ENCODE measurements around the gene RNF214.
A peak's percentile ranks its signal among the peaks of the same experiment; 100 is the strongest.
"Not testable (repeated sequence)": the region's sequence is repeated elsewhere in the genome, so short reads cannot be mapped to it uniquely, and the experiment has no call there.

RNF214 gene

GRCh38 chr11:117272175-117272574 is 39.7 kb downstream of the RNF214 start:
- not testable (repeated sequence) for H3K4me1 Mint-ChIP-seq, H3K27me3 Mint-ChIP-seq, H3K9me3 Mint-ChIP-seq, H3K27ac Mint-ChIP-seq, H3K4me3 Mint-ChIP-seq
- peaks cover 31% of the 10 kb centered on the region for H3K36me3 Mint-ChIP-seq

- H3K36me3 Mint-ChIP-seq: peaks cover 27% of the 10 kb centered on the region
- no peak overlapping the region for H3K27ac Mint-ChIP-seq
- H3K9me3 Mint-ChIP-seq: no peaks in the 10 kb centered on the region
- H3K4me1 Mint-ChIP-seq: no peaks in the 10 kb centered on the region
- no peak overlapping the region for H3K4me3 Mint-ChIP-seq
- H3K27me3 Mint-ChIP-seq: no peaks in the 10 kb centered on the region
These were observed 41.2 kb downstream of the RNF214 start for GRCh38 chr11:117273550-117274289.

- H3K27ac Mint-ChIP-seq: no peak overlapping the region
- H3K4me1 Mint-ChIP-seq: peaks cover 13% of the 10 kb centered on the region
- H3K4me3 Mint-ChIP-seq: no peak overlapping the region
- no peaks in the 10 kb centered on the region for H3K27me3 Mint-ChIP-seq
- H3K36me3 Mint-ChIP-seq: peaks cover 23% of the 10 kb centered on the region
- no peaks in the 10 kb centered on the region for H3K9me3 Mint-ChIP-seq
These were observed 45.9 kb downstream of the RNF214 start for GRCh38 chr11:117278347-117278746.

- peaks cover 18% of the 10 kb centered on the region for H3K36me3 Mint-ChIP-seq
- H3K4me3 Mint-ChIP-seq: no peak overlapping the region
- H3K27ac Mint-ChIP-seq: peak overlapping the region; percentile 13
- no peaks in the 10 kb centered on the region for H3K9me3 Mint-ChIP-seq
- no peaks in the 10 kb centered on the region for H3K27me3 Mint-ChIP-seq
- H3K4me1 Mint-ChIP-seq: peaks cover 13% of the 10 kb centered on the region
These were observed 47.4 kb downstream of the RNF214 start for GRCh38 chr11:117279711-117280376.

- no peak overlapping the region for H3K27ac Mint-ChIP-seq
- no peaks in the 10 kb centered on the region for H3K9me3 Mint-ChIP-seq
- peaks cover 11% of the 10 kb centered on the region for H3K36me3 Mint-ChIP-seq
- H3K4me3 Mint-ChIP-seq: no peak overlapping the region
- peaks cover 13% of the 10 kb centered on the region for H3K4me1 Mint-ChIP-seq
- H3K27me3 Mint-ChIP-seq: no peaks in the 10 kb centered on the region
These were observed 48.7 kb downstream of the RNF214 start for GRCh38 chr11:117281159-117281558.

- peaks cover 15% of the 10 kb centered on the region for H3K36me3 Mint-ChIP-seq
- no peaks in the 10 kb centered on the region for H3K9me3 Mint-ChIP-seq
- H3K4me1 Mint-ChIP-seq: peaks cover 13% of the 10 kb centered on the region
- H3K27ac Mint-ChIP-seq: no peak overlapping the region
- H3K4me3 Mint-ChIP-seq: no peak overlapping the region
- H3K27me3 Mint-ChIP-seq: no peaks in the 10 kb centered on the region
These were observed 49.4 kb downstream of the RNF214 start for GRCh38 chr11:117281869-117282268.

- Mint-ChIP-seq H3K4me3 (no peak overlapping the region), H3K27ac (no peak overlapping the region), H3K4me1 (peaks cover 13% of the 10 kb centered on the region), H3K36me3 (peaks cover 15% of the 10 kb centered on the region), H3K9me3 (no peaks in the 10 kb centered on the region), H3K27me3 (no peaks in the 10 kb centered on the region)
These were observed 50.5 kb downstream of the RNF214 start for GRCh38 chr11:117282956-117283355.

- Mint-ChIP-seq H3K9me3 (no peaks in the 10 kb centered on the region), H3K27ac (no peak overlapping the region)
These were observed 51.6 kb downstream of the RNF214 start for GRCh38 chr11:117284053-117284452.

GRCh38 chr11:117286588-117286987 is 54.1 kb downstream of the RNF214 start:
- no peaks in the 10 kb centered on the region for H3K9me3 Mint-ChIP-seq
- H3K27me3 Mint-ChIP-seq: no peaks in the 10 kb centered on the region
- peaks cover 21% of the 10 kb centered on the region for H3K36me3 Mint-ChIP-seq
- no peak overlapping the region for H3K4me3 Mint-ChIP-seq
- no peak overlapping the region for H3K27ac Mint-ChIP-seq
- no peaks in the 10 kb centered on the region for H3K4me1 Mint-ChIP-seq

More at GRCh38 chr11:117284053-117284452, 51.6 kb downstream of the RNF214 start:
- Mint-ChIP-seq H3K27me3 (no peaks in the 10 kb centered on the region), H3K36me3 (peaks cover 17% of the 10 kb centered on the region), H3K4me3 (no peak overlapping the region), H3K4me1 (peaks cover 11% of the 10 kb centered on the region)

- Mint-ChIP-seq H3K36me3 (peaks cover 14% of the 10 kb centered on the region), H3K4me3 (no peak overlapping the region), H3K4me1 (no peaks in the 10 kb centered on the region), H3K27ac (no peak overlapping the region), H3K27me3 (no peaks in the 10 kb centered on the region), H3K9me3 (no peaks in the 10 kb centered on the region)
These were observed 55.2 kb downstream of the RNF214 start for GRCh38 chr11:117287668-117288067.

- H3K4me3 Mint-ChIP-seq: no peak overlapping the region
These were observed 57.3 kb downstream of the RNF214 start for GRCh38 chr11:117289795-117290194.

GRCh38 chr11:117290809-117291396 is 58.4 kb downstream of the RNF214 start, which contains the start of gene BACE1-AS:
BACE1-AS (plus strand) TSS chr11:117291346.
- H3K4me1 Mint-ChIP-seq: no peaks in the 10 kb centered on the region
- H3K27ac Mint-ChIP-seq: no peak within 1 kb of the TSS
- no peaks in the 10 kb centered on the region for H3K27me3 Mint-ChIP-seq
- H3K36me3 Mint-ChIP-seq: peaks cover 10% of the 10 kb centered on the region
- no peak within 1 kb of the TSS for H3K4me3 Mint-ChIP-seq
- H3K9me3 Mint-ChIP-seq: no peaks in the 10 kb centered on the region

More at GRCh38 chr11:117289795-117290194, 57.3 kb downstream of the RNF214 start:
- Mint-ChIP-seq H3K27me3 (no peaks in the 10 kb centered on the region), H3K36me3 (peaks cover 14% of the 10 kb centered on the region), H3K4me1 (no peaks in the 10 kb centered on the region), H3K9me3 (no peaks in the 10 kb centered on the region), H3K27ac (no peak overlapping the region)

- H3K36me3 Mint-ChIP-seq: peaks cover 7% of the 10 kb centered on the region
- no peak overlapping the region for H3K27ac Mint-ChIP-seq
- H3K4me1 Mint-ChIP-seq: no peaks in the 10 kb centered on the region
- no peaks in the 10 kb centered on the region for H3K27me3 Mint-ChIP-seq
- no peak overlapping the region for H3K4me3 Mint-ChIP-seq
- H3K9me3 Mint-ChIP-seq: no peaks in the 10 kb centered on the region
These were observed 60.1 kb downstream of the RNF214 start for GRCh38 chr11:117292616-117293015.

- Mint-ChIP-seq H3K9me3 (no peaks in the 10 kb centered on the region), H3K27me3 (no peaks in the 10 kb centered on the region), H3K4me3 (no peak overlapping the region), H3K27ac (no peak overlapping the region), H3K36me3 (no peaks in the 10 kb centered on the region), H3K4me1 (no peaks in the 10 kb centered on the region)
These were observed 63.1 kb downstream of the RNF214 start for GRCh38 chr11:117295438-117296137.

- Mint-ChIP-seq H3K27me3 (no peaks in the 10 kb centered on the region), H3K4me1 (no peaks in the 10 kb centered on the region), H3K4me3 (no peak overlapping the region), H3K27ac (no peak overlapping the region), H3K36me3 (no peaks in the 10 kb centered on the region), H3K9me3 (no peaks in the 10 kb centered on the region)
These were observed 64.4 kb downstream of the RNF214 start for GRCh38 chr11:117296881-117297280.

All from activated naive CD4-positive, alpha-beta T cell treated with anti-CD3 and anti-CD28 coated beads, Interleukin-2, amount 50 U/mL, for 24 hours (primary cell).